Testis (tissue), 2 donors: ENCODE data around the gene KLF6.

Source experiments
- POLR2A ChIP-seq: fragments of 450-650 bp; IDR thresholded peaks from one replicate; pipeline ENCODE4 v1.6.1; 2017; ENCODE audit warnings: antibody characterized with exemption, mild to moderate bottlenecking, moderate library complexity
- TF ChIP-seq, protein P1 (sequence below), 3 experiments: fragments of 450-650 bp in 2 of 3; fragments of 200-600 bp in 1 of 3; sonication (generic) in 1 of 3; IDR thresholded peaks; one replicate each; pipeline ENCODE4 v1.5.1; 2016 to 2019; ENCODE audit warnings: antibody characterized with exemption in 3 of 3, mild to moderate bottlenecking in 2 of 3, moderate library complexity in 1 of 3

DNA sequence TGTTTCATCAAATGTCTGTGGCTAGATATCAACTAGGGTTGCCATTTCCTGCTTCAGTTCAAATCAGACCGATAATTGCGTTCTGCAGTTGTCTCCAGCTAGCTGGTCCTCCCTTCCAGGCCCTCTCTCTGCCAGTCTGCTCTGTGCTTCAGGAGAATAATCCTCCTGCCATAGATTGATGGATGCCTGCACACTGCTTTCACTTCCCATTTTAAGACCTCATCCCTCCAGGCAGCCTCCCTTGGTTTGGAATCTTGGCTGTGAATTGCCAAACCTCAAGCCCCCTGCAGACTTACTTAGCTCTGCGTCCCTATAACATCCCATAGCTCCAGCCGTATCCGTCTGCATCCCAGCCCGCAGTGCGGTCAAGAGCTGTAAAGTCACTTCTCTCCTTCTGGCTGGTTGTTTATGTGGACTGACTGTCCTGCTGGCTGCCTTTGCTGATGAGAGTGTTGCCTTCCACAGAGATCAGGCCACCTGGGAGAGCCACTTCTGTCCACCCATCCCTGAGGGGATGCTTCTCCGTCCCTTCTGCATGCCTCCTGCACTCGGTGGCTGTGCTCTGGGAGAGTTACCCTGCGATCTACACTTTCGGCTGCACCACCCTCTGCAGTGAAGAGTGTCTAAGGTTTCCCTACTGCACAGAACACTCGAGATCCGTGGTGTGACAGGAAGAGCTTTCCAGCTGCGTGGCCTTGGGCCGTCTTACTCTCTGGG is 22.4 kb upstream of the KLF6 start:
- TF ChIP-seq, protein P1, sequence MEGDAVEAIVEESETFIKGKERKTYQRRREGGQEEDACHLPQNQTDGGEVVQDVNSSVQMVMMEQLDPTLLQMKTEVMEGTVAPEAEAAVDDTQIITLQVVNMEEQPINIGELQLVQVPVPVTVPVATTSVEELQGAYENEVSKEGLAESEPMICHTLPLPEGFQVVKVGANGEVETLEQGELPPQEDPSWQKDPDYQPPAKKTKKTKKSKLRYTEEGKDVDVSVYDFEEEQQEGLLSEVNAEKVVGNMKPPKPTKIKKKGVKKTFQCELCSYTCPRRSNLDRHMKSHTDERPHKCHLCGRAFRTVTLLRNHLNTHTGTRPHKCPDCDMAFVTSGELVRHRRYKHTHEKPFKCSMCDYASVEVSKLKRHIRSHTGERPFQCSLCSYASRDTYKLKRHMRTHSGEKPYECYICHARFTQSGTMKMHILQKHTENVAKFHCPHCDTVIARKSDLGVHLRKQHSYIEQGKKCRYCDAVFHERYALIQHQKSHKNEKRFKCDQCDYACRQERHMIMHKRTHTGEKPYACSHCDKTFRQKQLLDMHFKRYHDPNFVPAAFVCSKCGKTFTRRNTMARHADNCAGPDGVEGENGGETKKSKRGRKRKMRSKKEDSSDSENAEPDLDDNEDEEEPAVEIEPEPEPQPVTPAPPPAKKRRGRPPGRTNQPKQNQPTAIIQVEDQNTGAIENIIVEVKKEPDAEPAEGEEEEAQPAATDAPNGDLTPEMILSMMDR (IDR thresholded peaks at IDR 0.05) = no peak
- TF ChIP-seq POLR2A = no peak
